Tibial artery (tissue), 4 donors: ENCODE measurements around the gene EIF4ENIF1.
"Not testable (repeated sequence)": the region's sequence is repeated elsewhere in the genome, so short reads cannot be mapped to it uniquely, and the experiment has no call there.

Experiments used
- DNase-seq, 2 donors: peaks; one replicate each; pipeline ENCODE4 v3.0.0-alpha.2; 2019
- H3K27ac ChIP-seq, 2 donors: fragments of 200-600 bp; sonication (generic) in 1 of 2; 1 replicate in 1 of 2; 2 replicates in 1 of 2; pipeline ENCODE4 v1.5.1; 2018 to 2019; ENCODE audit warnings: mild to moderate bottlenecking in 1 of 2
- H3K27me3 ChIP-seq, 2 donors: fragments of 200-600 bp; sonication (generic) in 1 of 2; one replicate each; pipeline versions ENCODE4 v1.5.1 to v1.6.0; 2016 to 2019
- H3K36me3 ChIP-seq, 3 donors: fragments of 200-600 bp; sonication (generic) in 2 of 3; one replicate each; pipeline ENCODE4 v1.5.1; 2016 to 2019; ENCODE audit warnings: mild to moderate bottlenecking in 2 of 3
- H3K4me1 ChIP-seq, 4 donors: fragments of 200-600 bp; sonication (generic) in 2 of 4; 1 replicate in 3 of 4; 2 replicates in 1 of 4; pipeline ENCODE4 v1.5.1; 2016 to 2019
- H3K4me3 ChIP-seq, 2 donors: fragments of 200-600 bp; sonication (generic) in 1 of 2; 1 replicate in 1 of 2; 2 replicates in 1 of 2; pipeline ENCODE4 v1.5.1; 2018 to 2019; ENCODE audit warnings: mild to moderate bottlenecking in 2 of 2
- H3K9me3 ChIP-seq, 3 donors: fragments of 200-600 bp; sonication (generic) in 1 of 3; one replicate each; pipeline ENCODE4 v1.5.1; 2016 to 2019
- intact Hi-C: fragments of 100-400 bp; cut with DNase I; formaldehyde crosslinking; loops from one replicate; pipeline ENCODE4 v1.15.0; 2023; ENCODE audit warnings: low total_unique reads
- TF ChIP-seq, protein P1 (sequence below), 2 experiments: fragments of 200-600 bp in 1 of 2; fragments of 450-650 bp in 1 of 2; IDR thresholded peaks; one replicate each; pipeline ENCODE4 v1.5.1; 2017 to 2019; ENCODE audit warnings: antibody characterized with exemption in 2 of 2, mild to moderate bottlenecking in 1 of 2, moderate library complexity in 1 of 2

EIF4ENIF1 gene

GRCh38 chr22:31431950-31432349 is 57.7 kb downstream of the EIF4ENIF1 start:
- Histone ChIP-seq H3K4me3 (no peak overlapping the region), H3K9me3 (no peaks in the 10 kb centered on the region), H3K36me3 (peaks cover 80 to 97% (median 85%) of the 10 kb centered on the region in 3 donors), H3K27me3 (no peaks in the 10 kb centered on the region), H3K27ac (no peak overlapping the region), H3K4me1 (peaks cover 0 to 6% (median 0%) of the 10 kb centered on the region in 4 donors)
- intact Hi-C loops, result no loop called here
- TF ChIP-seq, protein P1, sequence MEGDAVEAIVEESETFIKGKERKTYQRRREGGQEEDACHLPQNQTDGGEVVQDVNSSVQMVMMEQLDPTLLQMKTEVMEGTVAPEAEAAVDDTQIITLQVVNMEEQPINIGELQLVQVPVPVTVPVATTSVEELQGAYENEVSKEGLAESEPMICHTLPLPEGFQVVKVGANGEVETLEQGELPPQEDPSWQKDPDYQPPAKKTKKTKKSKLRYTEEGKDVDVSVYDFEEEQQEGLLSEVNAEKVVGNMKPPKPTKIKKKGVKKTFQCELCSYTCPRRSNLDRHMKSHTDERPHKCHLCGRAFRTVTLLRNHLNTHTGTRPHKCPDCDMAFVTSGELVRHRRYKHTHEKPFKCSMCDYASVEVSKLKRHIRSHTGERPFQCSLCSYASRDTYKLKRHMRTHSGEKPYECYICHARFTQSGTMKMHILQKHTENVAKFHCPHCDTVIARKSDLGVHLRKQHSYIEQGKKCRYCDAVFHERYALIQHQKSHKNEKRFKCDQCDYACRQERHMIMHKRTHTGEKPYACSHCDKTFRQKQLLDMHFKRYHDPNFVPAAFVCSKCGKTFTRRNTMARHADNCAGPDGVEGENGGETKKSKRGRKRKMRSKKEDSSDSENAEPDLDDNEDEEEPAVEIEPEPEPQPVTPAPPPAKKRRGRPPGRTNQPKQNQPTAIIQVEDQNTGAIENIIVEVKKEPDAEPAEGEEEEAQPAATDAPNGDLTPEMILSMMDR (IDR thresholded peaks at IDR 0.05), result no peak
- no peak for DNase-seq

GRCh38 chr22:31425331-31426050 is 64.2 kb downstream of the EIF4ENIF1 start:
- Histone ChIP-seq H3K36me3 (peaks cover 91 to 100% (median 97%) of the 10 kb centered on the region in 3 donors), H3K9me3 (no peaks in the 10 kb centered on the region), H3K27ac (no peak overlapping the region), H3K27me3 (no peaks in the 10 kb centered on the region), H3K4me3 (no peak overlapping the region), H3K4me1 (no peaks in the 10 kb centered on the region)
- TF ChIP-seq, protein P1 (IDR thresholded peaks at IDR 0.05), result no peak
- intact Hi-C loops, result no loop called here
- no peak for DNase-seq

GRCh38 chr22:31402350-31402749 is 87.3 kb downstream of the EIF4ENIF1 start:
- H3K27ac ChIP-seq, H3K27me3 ChIP-seq, H3K9me3 ChIP-seq, intact Hi-C loops, H3K4me3 ChIP-seq, DNase-seq: not testable (repeated sequence)
- H3K36me3 ChIP-seq, result peaks cover 19 to 57% (median 31%) of the 10 kb centered on the region in 3 donors
- peaks cover 0 to 26% (median 10%) of the 10 kb centered on the region in 4 donors for H3K4me1 ChIP-seq

DNA sequence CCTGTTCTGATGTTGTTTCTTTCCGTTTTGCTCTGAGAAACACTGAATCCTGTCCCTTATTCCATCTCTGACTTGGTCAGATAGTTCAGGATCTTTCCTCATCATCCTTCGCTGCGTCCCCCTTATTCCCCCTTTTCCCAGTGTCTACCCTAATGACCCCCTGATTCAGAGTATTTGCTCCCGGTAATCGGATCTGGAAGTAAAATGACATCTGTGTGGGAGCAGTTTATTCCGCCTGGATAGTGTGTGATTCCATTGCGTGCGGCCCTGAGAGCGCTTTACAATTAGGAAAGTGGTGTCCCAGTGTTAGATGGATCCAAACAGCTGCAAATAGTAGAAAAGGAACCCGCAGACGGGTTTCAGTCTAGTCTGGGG is 89.6 kb downstream of the EIF4ENIF1 start:
- Histone ChIP-seq H3K4me1 (peaks cover 0 to 26% (median 10%) of the 10 kb centered on the region in 4 donors), H3K9me3 (no peaks in the 10 kb centered on the region), H3K36me3 (peaks cover 6 to 33% (median 11%) of the 10 kb centered on the region in 3 donors), H3K27ac (peak overlapping the region; percentile 78 to 84), H3K4me3 (peak overlapping the region; percentile 74 to 78), H3K27me3 (no peaks in the 10 kb centered on the region)
- DNase-seq, result no peak
- intact Hi-C loops, result no loop called here
- TF ChIP-seq, protein P1 (IDR thresholded peaks at IDR 0.05), result no peak

- Histone ChIP-seq H3K36me3 (peaks cover 6 to 27% (median 10%) of the 10 kb centered on the region in 3 donors), H3K9me3 (no peaks in the 10 kb centered on the region), H3K4me3 (peak within 1 kb of the TSS; percentile 74 to 78), H3K27me3 (no peaks in the 10 kb centered on the region), H3K27ac (peak within 1 kb of the TSS; percentile 78 to 84), H3K4me1 (peaks cover 0 to 26% (median 10%) of the 10 kb centered on the region in 4 donors)
- TF ChIP-seq, protein P1 (IDR thresholded peaks at IDR 0.05), result peak; percentile 7 to 28
- intact Hi-C loops, result loop anchor here (5.0 kb wide), 1 partner anchor 52 kb away; the partner anchor contains the start of gene PATZ1
- DNase-seq, result peak; percentile 96 to 98
These were observed 90.2 kb downstream of the EIF4ENIF1 start, which contains the start of gene DRG1 for GRCh38 chr22:31399211-31400022. TSS of gene DRG1 (plus strand) at chr22:31399604. CDS start at chr22:31399684, 80 bp downstream.
